HG03045 (cell line): ENCODE measurements around the gene METTL26.

ENCODE experiments used
- ATAC-seq: cut with Tn5 transposase; IDR thresholded peaks from one replicate; pipeline ENCODE4 v1.9.1; 2021; ENCODE audit warnings: mild to moderate bottlenecking, moderate library complexity; ENCODE audit not compliant: unreplicated experiment

The METTL26 gene

DNA sequence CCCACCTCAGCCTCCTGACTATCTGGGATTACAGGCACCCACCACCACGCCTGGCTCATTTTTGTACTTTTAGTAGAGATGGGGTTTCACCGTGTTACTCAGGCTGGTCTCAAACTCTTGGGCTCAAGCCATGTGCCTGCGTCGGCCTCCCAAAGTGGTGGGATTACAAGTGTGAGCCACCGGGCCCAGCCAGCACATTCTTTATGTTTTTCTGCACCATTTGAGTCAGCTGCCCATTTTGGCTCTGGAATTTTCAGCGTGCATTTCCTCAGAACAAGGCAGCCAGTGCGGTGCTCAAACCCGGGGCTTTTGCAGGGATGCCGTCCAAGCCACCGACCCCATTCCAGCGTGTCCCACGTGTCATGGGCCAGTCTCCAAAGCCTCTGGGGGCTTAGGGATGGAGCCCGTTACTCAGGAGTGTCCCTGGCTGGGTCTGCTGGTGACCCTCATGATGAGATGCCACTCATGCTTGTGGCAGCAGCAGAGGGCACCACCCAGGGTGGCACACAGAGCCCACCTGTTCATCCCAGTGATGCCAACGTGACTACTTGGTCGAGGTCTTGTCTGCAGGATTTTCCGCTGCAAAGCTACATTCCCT, 50.0 kb downstream of the METTL26 start:
- no peak for ATAC-seq

DNA sequence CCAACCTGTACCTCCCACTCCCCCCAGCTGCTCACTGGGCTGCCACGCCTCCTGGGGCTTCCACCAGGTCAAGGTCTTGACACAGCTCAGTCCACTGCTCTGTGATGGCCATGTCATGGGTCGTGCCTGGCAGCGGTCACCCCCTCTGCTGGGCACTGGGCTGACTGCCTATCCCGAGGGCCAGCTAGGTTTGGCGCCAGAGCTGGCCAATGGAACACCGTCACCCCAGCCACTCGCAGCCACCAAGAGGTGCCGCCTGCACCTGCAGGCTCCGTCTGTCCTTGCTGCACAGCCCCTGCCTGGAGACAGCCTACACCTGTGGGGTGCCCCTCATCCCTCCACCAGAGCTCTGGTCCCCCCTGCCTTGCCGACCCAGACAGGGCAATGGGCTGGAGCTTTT, 50.8 kb downstream of the METTL26 start:
- no peak for ATAC-seq
